ENCODE measurements around the gene GNB4. TPM values are rescaled to one million over a fixed set of nuclear protein-coding genes. Genes with fewer than 3 reads are reported as not detected.

Gene GNB4
- total and polyA plus RNA-seq, 2 of the 8 experiments (the other 6 are each of a cell fraction or from before 2014, with no cell fraction given) = 13.4 to 29.2 TPM

- Histone ChIP-seq H2BK15ac (ENCODE audit: low read length) (no peak overlapping the region), H2BK120ac (replicated peaks; ENCODE audit: low read depth, low read length) (no peak overlapping the region), H3K4me3 (ENCODE audit: extremely low read depth in 1 of 4, insufficient read depth in 2 of 4, low read depth in 3 of 4, low read length in 4 of 4) (no peak overlapping the region), H3K79me2 (ENCODE audit: control insufficient read depth in 1 of 2, insufficient read depth in 2 of 2, low read length in 2 of 2) (no peaks in the 10 kb centered on the region), H2AFZ (ENCODE audit: low read length) (no peak overlapping the region), H3K23ac (ENCODE audit: insufficient read length) (no peak overlapping the region), H3K9ac (replicated peaks in 1 of 4; ENCODE audit: extremely low read depth in 1 of 4, low read depth in 3 of 4, low read length in 3 of 4) (no peak overlapping the region), H2AK5ac (ENCODE audit: low read depth, low read length) (no peak overlapping the region), H3K18ac (ENCODE audit: extremely low read depth, low read length) (no peak overlapping the region), H4K8ac (ENCODE audit: extremely low read depth, insufficient read depth, low read length) (no peak overlapping the region), H3K56ac (replicated peaks; ENCODE audit: insufficient read length, low read depth, low read length) (no peak overlapping the region), H3K27ac (ENCODE audit: low read depth, low read length) (no peak overlapping the region), H3K79me1 (ENCODE audit: low read depth, low read length) (no peaks in the 10 kb centered on the region), H3K4ac (replicated peaks; ENCODE audit: insufficient read length, low read depth, low read length) (no peak overlapping the region), H4K20me1 (replicated peaks in 1 of 2; ENCODE audit: control insufficient read depth in 1 of 2, insufficient read depth in 2 of 2, low read length in 2 of 2) (no peaks in the 10 kb centered on the region), H4K91ac (replicated peaks; ENCODE audit: insufficient read length, low read length) (no peak overlapping the region), H3K14ac (ENCODE audit: insufficient read length) (no peak overlapping the region), H3K36me3 (ENCODE audit: control insufficient read depth in 2 of 4, insufficient read depth in 4 of 4, low read length in 3 of 4) (0 out of 8 replicates have a peak, but pooled peaks cover 0 to 4% (median under 1%) of the 10 kb centered on the region in 4 experiments), H3K9me3 (ENCODE audit: insufficient read depth in 2 of 2, low read depth in 1 of 2, low read length in 1 of 2) (no peaks in the 10 kb centered on the region), H3K23me2 (ENCODE audit: low read depth, low read length) (no peaks in the 10 kb centered on the region), H4K5ac (ENCODE audit: insufficient read length, low read depth, low read length) (no peak overlapping the region), H3K4me1 (replicated peaks in 1 of 4; ENCODE audit: control insufficient read depth in 3 of 4, insufficient read depth in 4 of 4, low read length in 3 of 4) (0 out of 7 replicates have a peak, but pooled peaks cover 0 to 1% (median 0%) of the 10 kb centered on the region in 4 experiments), H2BK20ac (ENCODE audit: low read length) (no peak overlapping the region), H2BK12ac (ENCODE audit: low read depth, low read length) (no peak overlapping the region), H2BK5ac (ENCODE audit: low read depth, low read length) (no peak overlapping the region), H3K27me3 (replicated peaks in 1 of 4; ENCODE audit: control insufficient read depth in 3 of 4, extremely low read depth in 1 of 4, insufficient read depth in 3 of 4, low read length in 3 of 4) (no peaks in the 10 kb centered on the region), H3K4me2 (ENCODE audit: insufficient read depth in 1 of 2, low read depth in 2 of 2, low read length in 2 of 2) (no peak overlapping the region)
- 97% methylated on average over 4 of the region's 4 CpGs; no CpG with 5 or more reads in 1 of the 2 experiments for WGBS, 2 experiments (ENCODE audit: extremely low coverage in 1 of 2, insufficient coverage in 1 of 2, insufficient read length in 1 of 2, insufficient replicate concordance in 2 of 2, low coverage in 1 of 2, low lambda C conversion rate in 2 of 2, missing lambda C conversion rate in 1 of 2)
- no peak for DNase-seq (ENCODE audit: low read depth in 1 of 2, low spot score in 2 of 2)
- CTCF ChIA-PET (ENCODE audit: partially characterized antibody) = interaction anchor here (0.7 kb wide), 1 partner anchor 143 kb away, joined by 4 read pairs; no protein-coding TSS in a partner anchor
- no peak for FAIRE-seq
- POLR2A ChIA-PET (ENCODE audit: partially characterized antibody) = no interaction called here
- TF ChIP-seq CHD1 (IDR thresholded peaks at IDR 0.05; ENCODE audit: low read depth, low read length) (no peak), EZH2 (IDR thresholded peaks at IDR 0.05; ENCODE audit: low read depth, low read length, severe bottlenecking) (no peak), TAF7 (optimal IDR thresholded peaks at IDR 0.05; ENCODE audit: borderline replicate concordance, low read depth, low read length) (no peak), RXRA (IDR thresholded peaks at IDR 0.05; ENCODE audit: insufficient read depth, low read depth, low read length) (no peak), CREB1 (IDR thresholded peaks at IDR 0.05) (no peak), E2F6 (IDR thresholded peaks at IDR 0.05) (no peak), CEBPB (IDR thresholded peaks at IDR 0.05; ENCODE audit: low read depth, low read length) (no peak), KDM4A (IDR thresholded peaks at IDR 0.05; ENCODE audit: low read depth, low read length, severe bottlenecking) (no peak), NRF1 (IDR thresholded peaks at IDR 0.05; ENCODE audit: low read depth, low read length) (no peak), RNF2 (IDR thresholded peaks at IDR 0.05; ENCODE audit: borderline replicate concordance, low read depth, low read length, missing control alignments, poor library complexity, severe bottlenecking) (no peak), EP300 (IDR thresholded peaks at IDR 0.05; ENCODE audit: borderline replicate concordance in 1 of 2, low read depth in 2 of 2, low read length in 2 of 2) (no peak), CBX8 (IDR thresholded peaks at IDR 0.05; ENCODE audit: borderline replicate concordance, low read depth, low read length) (no peak), FOSL1 (IDR thresholded peaks at IDR 0.05; ENCODE audit: insufficient read depth, low read depth, low read length) (no peak)
Observed at GRCh38 chr3:179415377-179415776, 35.9 kb downstream of the GNB4 start.

Measured in H1 (cell line).